Endothelial cell of umbilical vein (primary cell): Measurements from ENCODE around the gene PPAN. TPM values are rescaled to one million over a fixed set of nuclear protein-coding genes. Genes with fewer than 3 reads are reported as not detected.

Source experiments
- BruUV-seq: library from RNA; stranded (reverse); fragments of 400-500 nt; replicated peaks from 2 replicates; lab custom pipeline; 2021; lab: Mats Ljungman, UMichigan
- CTCF ChIA-PET: fragments of 300-600, 350-600 bp; sonication (Branson Sonifier 250); formaldehyde crosslinking; loops from one replicate; lab custom pipeline; 2021; ENCODE audit warnings: antibody characterized with exemption, inconsistent platforms; lab: Charles Lee
- POLR2A ChIA-PET: fragments of 300-600, 350-600 bp; sonication (Branson Sonifier 250); formaldehyde crosslinking; loops from one replicate; lab custom pipeline; 2021; ENCODE audit warnings: antibody characterized with exemption, inconsistent platforms; lab: Charles Lee
- DNase-seq: peaks from one replicate; pipeline ENCODE4 v3.0.0-alpha.2; 2011; ENCODE audit warnings: low read depth, low spot score
- FAIRE-seq: peaks from 2 replicates; lab custom pipeline; 2011; peaks lifted over from hg19 to GRCh38; lab: Jason Lieb, UNC
- H2AFZ ChIP-seq: 2 replicates; pipeline ENCODE4 v1.6.0; 2012; ENCODE audit warnings: low read depth, low read length, control low read depth, inconsistent platforms
- H3K27ac ChIP-seq: 2 replicates; pipeline ENCODE4 v1.5.1; 2011; ENCODE audit warnings: low read depth, mild to moderate bottlenecking, control low read depth, low read length, moderate library complexity; ENCODE audit not compliant: insufficient read depth
- H3K27me3 ChIP-seq, 2 experiments: 2 replicates each; pipeline versions ENCODE4 v1.6.0 to v1.6.1; 2011; ENCODE audit warnings: low read length in 2 of 2, mixed read lengths in 1 of 2; ENCODE audit not compliant: control insufficient read depth in 2 of 2, insufficient read depth in 2 of 2
- H3K36me3 ChIP-seq, 2 experiments: 2 replicates in 1 of 2; 3 replicates in 1 of 2; pipeline ENCODE4 v1.5.1; 2011; ENCODE audit warnings: low read length in 2 of 2, mild to moderate bottlenecking in 1 of 2, moderate library complexity in 1 of 2; ENCODE audit not compliant: control insufficient read depth in 2 of 2, insufficient read depth in 2 of 2; ENCODE audit errors: extremely low read depth in 1 of 2
- H3K4me1 ChIP-seq: 3 replicates; pipeline ENCODE4 v1.5.1; 2011; ENCODE audit warnings: mild to moderate bottlenecking, low read length; ENCODE audit not compliant: control insufficient read depth, insufficient read depth; ENCODE audit errors: extremely low read depth
- H3K4me2 ChIP-seq: 2 replicates; pipeline ENCODE4 v1.6.1; 2011; ENCODE audit warnings: low read length, control low read depth, mixed read lengths; ENCODE audit not compliant: insufficient read depth
- H3K4me3 ChIP-seq, 3 experiments: fragments of 200-600 bp in 1 of 3; sonication (generic), shearing (Covaris generic) in 1 of 3; replicated peaks in 1 of 3; 2 replicates each; pipeline ENCODE4 v1.5.1; 2011 to 2016; ENCODE audit warnings: control low read depth in 3 of 3, low read length in 3 of 3, mild to moderate bottlenecking in 2 of 3, inconsistent platforms in 1 of 3, low read depth in 1 of 3, moderate library complexity in 1 of 3; ENCODE audit not compliant: insufficient read depth in 1 of 3
- H3K79me2 ChIP-seq: 2 replicates; pipeline ENCODE4 v1.6.0; 2012; ENCODE audit warnings: low read length, inconsistent platforms; ENCODE audit not compliant: control insufficient read depth, insufficient read depth
- H3K9ac ChIP-seq: replicated peaks from 2 replicates; pipeline ENCODE3; 2011; ENCODE audit warnings: low read length, control low read depth; ENCODE audit not compliant: insufficient read depth; ENCODE audit errors: extremely low read depth
- H3K9me1 ChIP-seq: replicated peaks from 3 replicates; pipeline ENCODE4 v1.6.0; 2011; ENCODE audit warnings: mild to moderate bottlenecking, low read length; ENCODE audit not compliant: control insufficient read depth, insufficient read depth; ENCODE audit errors: extremely low read depth
- H3K9me3 ChIP-seq: replicated peaks from 2 replicates; pipeline ENCODE4 v1.5.1; 2012; ENCODE audit warnings: low read length, inconsistent platforms; ENCODE audit not compliant: control insufficient read depth, insufficient read depth
- H4K20me1 ChIP-seq: replicated peaks from 2 replicates; pipeline ENCODE3; 2011; ENCODE audit warnings: mild to moderate bottlenecking, low read length; ENCODE audit not compliant: control insufficient read depth, insufficient read depth; ENCODE audit errors: extremely low read depth
- EZH2 ChIP-seq: IDR thresholded peaks from 2 replicates; pipeline ENCODE4 v1.6.1; 2012; ENCODE audit warnings: borderline replicate concordance, low read depth, mild to moderate bottlenecking, moderate library complexity, low read length, inconsistent platforms; ENCODE audit not compliant: severe bottlenecking
- FOS ChIP-seq: IDR thresholded peaks from 2 replicates; pipeline ENCODE4 v1.6.1; 2011; ENCODE audit warnings: mild to moderate bottlenecking, low read length, moderate library complexity, borderline replicate concordance; ENCODE audit not compliant: insufficient read depth
- GATA2 ChIP-seq: IDR thresholded peaks from 2 replicates; pipeline ENCODE4 v1.7.0; 2011; ENCODE audit warnings: low read depth, mild to moderate bottlenecking, moderate library complexity, mixed read lengths, low read length; ENCODE audit not compliant: insufficient read length, insufficient read depth
- JUN ChIP-seq: IDR thresholded peaks from 2 replicates; pipeline ENCODE4 v1.6.1; 2011; ENCODE audit warnings: borderline replicate concordance, low read depth; ENCODE audit not compliant: insufficient read length, insufficient read depth
- MYC ChIP-seq: IDR thresholded peaks from one replicate; pipeline ENCODE4 v1.6.1; 2011; ENCODE audit warnings: mild to moderate bottlenecking, low read depth, low read length
- POLR2A ChIP-seq: IDR thresholded peaks from 2 replicates; pipeline ENCODE4 v1.6.1; 2012; ENCODE audit warnings: low read depth, mild to moderate bottlenecking, control low read depth, low read length
- POLR2AphosphoS5 ChIP-seq: IDR thresholded peaks from 2 replicates; pipeline ENCODE4 v1.6.1; 2012; ENCODE audit warnings: low read depth, mild to moderate bottlenecking, control low read depth, low read length, moderate library complexity; ENCODE audit not compliant: insufficient read depth
- dilution Hi-C: fragments of 300-500 bp; cut with MboI; formaldehyde crosslinking; loops from one replicate; pipeline ENCODE4 v1.15.0; 2019; ENCODE audit warnings: low sequenced_read_pairs; ENCODE audit not compliant: extremely low pct_ligation_motif_present
- intact Hi-C: fragments of 100-400 bp; cut with micrococcal nuclease; formaldehyde crosslinking; loops from one replicate; pipeline ENCODE4 v1.10.0; 2022
- polyA plus RNA-seq, 4 experiments: library from polyadenylated mRNA; depleted of rRNA in 3 of 4; stranded (reverse) in 3 of 4; unstranded in 1 of 4; fragments of >200 nt; gene quantifications; 2 replicates each; pipeline versions ENCODE4 v1.2.1 to v1.2.3, GENCODE V29; 2011 to 2012; ENCODE audit warnings: missing spikeins in 1 of 4
- total RNA-seq: library from RNA; stranded (reverse); gene quantifications from 2 replicates; pipeline ENCODE4 v1.2.3, GENCODE V29; 2021
- TF ChIP-seq, protein P1 (sequence below), 2 donors: IDR thresholded peaks; 1 replicate in 1 of 2; 2 replicates in 1 of 2; pipeline ENCODE4 v1.5.1; 2011; ENCODE audit warnings: low read length in 2 of 2, mild to moderate bottlenecking in 2 of 2, moderate library complexity in 2 of 2, control low read depth in 1 of 2, inconsistent platforms in 1 of 2, low read depth in 1 of 2; ENCODE audit not compliant: insufficient read depth in 1 of 2; ENCODE audit errors: extremely low read depth in 1 of 2
- TF ChIP-seq, protein P2 (sequence below): IDR thresholded peaks from 2 replicates; pipeline ENCODE4 v1.6.1; 2011; ENCODE audit not compliant: insufficient read depth, insufficient read length

The PPAN gene
- total and polyA plus RNA-seq, 2 donors (not counting 3 experiments of a cell fraction or from before 2014, with no cell fraction given) = 27.6 to 51.6 TPM

DNA sequence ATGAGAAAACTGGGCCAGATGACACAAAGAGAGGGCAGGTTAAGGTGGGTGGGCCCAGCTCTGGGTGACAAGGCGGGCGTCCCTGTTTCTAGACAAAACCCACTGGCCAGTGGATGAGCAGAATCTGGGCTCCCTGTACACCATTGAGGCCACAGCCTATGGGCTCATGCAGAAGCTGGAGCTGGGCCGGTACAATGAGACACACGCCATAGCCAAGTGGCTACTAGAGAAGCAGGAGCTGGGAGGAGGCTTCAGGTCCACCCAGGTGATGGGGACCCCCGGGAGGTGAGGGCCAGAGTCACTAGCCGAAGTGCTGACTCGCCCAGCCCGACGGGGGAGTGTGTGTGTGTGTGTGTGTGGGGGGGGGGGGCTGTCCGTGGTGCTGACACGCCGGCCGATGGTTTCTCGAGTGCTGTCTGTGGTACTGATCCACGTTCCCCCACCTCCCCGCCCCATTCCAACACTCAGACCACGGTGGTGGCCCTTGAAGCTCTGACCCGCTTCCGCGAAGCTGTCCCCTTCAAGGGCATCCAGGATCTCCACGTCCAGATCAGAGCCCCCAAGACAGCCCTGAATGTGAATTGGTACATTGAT, 44.3 kb upstream of the PPAN start:
- CTCF ChIA-PET = interaction anchor here (0.6 kb wide), 1 partner anchor 30 kb away, joined by 3 read pairs; no protein-coding TSS in a partner anchor
- H3K27ac ChIP-seq = no peak overlapping the region
- H3K36me3 ChIP-seq = no peaks in the 10 kb centered on the region
- no peaks in the 10 kb centered on the region for H3K79me2 ChIP-seq
- TF ChIP-seq JUN (no peak), POLR2AphosphoS5 (no peak), FOS (no peak), POLR2A (no peak), GATA2 (no peak), MYC (no peak), EZH2 (no peak)
- TF ChIP-seq, protein P1, sequence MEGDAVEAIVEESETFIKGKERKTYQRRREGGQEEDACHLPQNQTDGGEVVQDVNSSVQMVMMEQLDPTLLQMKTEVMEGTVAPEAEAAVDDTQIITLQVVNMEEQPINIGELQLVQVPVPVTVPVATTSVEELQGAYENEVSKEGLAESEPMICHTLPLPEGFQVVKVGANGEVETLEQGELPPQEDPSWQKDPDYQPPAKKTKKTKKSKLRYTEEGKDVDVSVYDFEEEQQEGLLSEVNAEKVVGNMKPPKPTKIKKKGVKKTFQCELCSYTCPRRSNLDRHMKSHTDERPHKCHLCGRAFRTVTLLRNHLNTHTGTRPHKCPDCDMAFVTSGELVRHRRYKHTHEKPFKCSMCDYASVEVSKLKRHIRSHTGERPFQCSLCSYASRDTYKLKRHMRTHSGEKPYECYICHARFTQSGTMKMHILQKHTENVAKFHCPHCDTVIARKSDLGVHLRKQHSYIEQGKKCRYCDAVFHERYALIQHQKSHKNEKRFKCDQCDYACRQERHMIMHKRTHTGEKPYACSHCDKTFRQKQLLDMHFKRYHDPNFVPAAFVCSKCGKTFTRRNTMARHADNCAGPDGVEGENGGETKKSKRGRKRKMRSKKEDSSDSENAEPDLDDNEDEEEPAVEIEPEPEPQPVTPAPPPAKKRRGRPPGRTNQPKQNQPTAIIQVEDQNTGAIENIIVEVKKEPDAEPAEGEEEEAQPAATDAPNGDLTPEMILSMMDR (IDR thresholded peaks at IDR 0.05; ENCODE audit: extremely low read depth in 1 of 2, insufficient read depth in 1 of 2, low read depth in 1 of 2, low read length in 2 of 2) = no peak
- TF ChIP-seq, protein P2, sequence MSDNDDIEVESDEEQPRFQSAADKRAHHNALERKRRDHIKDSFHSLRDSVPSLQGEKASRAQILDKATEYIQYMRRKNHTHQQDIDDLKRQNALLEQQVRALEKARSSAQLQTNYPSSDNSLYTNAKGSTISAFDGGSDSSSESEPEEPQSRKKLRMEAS = no peak
- POLR2A ChIA-PET = no interaction called here
- FAIRE-seq = no peak
- H3K9ac ChIP-seq = no peak overlapping the region
- H3K4me1 ChIP-seq = no peaks in the 10 kb centered on the region
- intact Hi-C loops (no loop called here), dilution Hi-C loops (no loop called here)
- H4K20me1 ChIP-seq = no peaks in the 10 kb centered on the region
- no peak for DNase-seq
- H3K9me1 ChIP-seq = no peaks in the 10 kb centered on the region
- no peak overlapping the region for H2AFZ ChIP-seq
- H3K9me3 ChIP-seq = no peaks in the 10 kb centered on the region
- H3K4me3 ChIP-seq = no peak overlapping the region
- no peaks in the 10 kb centered on the region for H3K27me3 ChIP-seq
- no peak overlapping the region for H3K4me2 ChIP-seq
- no TSS peak for BruUV-seq
